ENCODE results near the gene RNF38.
"Not testable (repeated sequence)": the region's sequence is repeated elsewhere in the genome, so short reads cannot be mapped to it uniquely, and the experiment has no call there.

DNA sequence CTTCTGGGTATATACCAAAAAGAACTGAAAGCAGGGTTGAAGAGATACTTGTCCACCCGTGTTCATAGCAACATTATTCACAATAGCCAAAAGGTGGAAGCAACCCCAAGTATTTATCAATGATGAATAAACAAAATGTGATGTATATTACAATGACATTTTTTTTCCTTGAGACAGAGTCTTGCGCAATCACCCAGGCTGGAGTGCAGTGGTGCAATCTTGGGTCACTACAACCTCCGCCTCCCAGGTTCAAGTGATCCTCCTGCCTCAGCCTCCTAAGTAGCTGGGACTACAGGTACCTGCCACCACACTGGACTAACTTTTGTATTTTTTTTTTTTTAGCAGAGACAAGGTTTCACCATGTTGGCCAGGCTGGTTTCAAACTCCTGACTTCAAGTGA is 11.3 kb upstream of the RNF38 start:
- TF ChIP-seq, protein P1, sequence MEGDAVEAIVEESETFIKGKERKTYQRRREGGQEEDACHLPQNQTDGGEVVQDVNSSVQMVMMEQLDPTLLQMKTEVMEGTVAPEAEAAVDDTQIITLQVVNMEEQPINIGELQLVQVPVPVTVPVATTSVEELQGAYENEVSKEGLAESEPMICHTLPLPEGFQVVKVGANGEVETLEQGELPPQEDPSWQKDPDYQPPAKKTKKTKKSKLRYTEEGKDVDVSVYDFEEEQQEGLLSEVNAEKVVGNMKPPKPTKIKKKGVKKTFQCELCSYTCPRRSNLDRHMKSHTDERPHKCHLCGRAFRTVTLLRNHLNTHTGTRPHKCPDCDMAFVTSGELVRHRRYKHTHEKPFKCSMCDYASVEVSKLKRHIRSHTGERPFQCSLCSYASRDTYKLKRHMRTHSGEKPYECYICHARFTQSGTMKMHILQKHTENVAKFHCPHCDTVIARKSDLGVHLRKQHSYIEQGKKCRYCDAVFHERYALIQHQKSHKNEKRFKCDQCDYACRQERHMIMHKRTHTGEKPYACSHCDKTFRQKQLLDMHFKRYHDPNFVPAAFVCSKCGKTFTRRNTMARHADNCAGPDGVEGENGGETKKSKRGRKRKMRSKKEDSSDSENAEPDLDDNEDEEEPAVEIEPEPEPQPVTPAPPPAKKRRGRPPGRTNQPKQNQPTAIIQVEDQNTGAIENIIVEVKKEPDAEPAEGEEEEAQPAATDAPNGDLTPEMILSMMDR (IDR thresholded peaks at IDR 0.05 in 8 of 11, conservative IDR thresholded peaks at IDR 0.05 in 3 of 11), result not testable (repeated sequence)
- not testable (repeated sequence) for TF ChIP-seq POLR2A, POLR2AphosphoS5 (IDR thresholded peaks at IDR 0.05)

Measured in spleen (tissue), 7 donors.